GM18519 (cell line): ENCODE measurements around the gene PER1.

ENCODE experiments used
- ATAC-seq: cut with Tn5 transposase; IDR thresholded peaks from one replicate; pipeline ENCODE4 v1.9.1; 2021; ENCODE audit warnings: mild to moderate bottlenecking, moderate library complexity; ENCODE audit not compliant: unreplicated experiment, low FRiP score

PER1 gene

DNA sequence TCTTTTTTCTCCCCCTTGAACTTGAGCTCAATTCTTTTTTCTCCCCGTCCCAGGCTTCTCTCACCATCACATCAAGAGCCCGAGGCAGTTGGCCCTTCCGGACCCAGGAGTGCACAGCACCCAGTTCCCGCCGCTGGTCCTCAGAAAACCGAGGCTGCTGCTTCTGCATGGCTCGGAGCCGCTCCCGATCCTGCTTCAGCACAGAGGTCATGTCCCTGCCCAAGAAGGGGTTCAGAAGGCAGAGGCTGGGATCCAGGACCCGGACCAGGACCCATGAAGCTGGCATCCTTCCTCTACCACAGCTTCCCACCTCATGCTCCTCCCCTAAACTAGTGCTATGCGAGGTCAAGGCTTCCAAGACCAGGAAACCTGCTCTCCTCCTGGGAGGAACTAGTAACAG is 10.5 kb downstream of the PER1 start:
- ATAC-seq: no peak

- ATAC-seq: no peak
Measured at GRCh38 chr17:8141045-8141444, 11.2 kb downstream of the PER1 start.

- no peak for ATAC-seq
Measured at GRCh38 chr17:8140065-8141029, 11.9 kb downstream of the PER1 start.

DNA sequence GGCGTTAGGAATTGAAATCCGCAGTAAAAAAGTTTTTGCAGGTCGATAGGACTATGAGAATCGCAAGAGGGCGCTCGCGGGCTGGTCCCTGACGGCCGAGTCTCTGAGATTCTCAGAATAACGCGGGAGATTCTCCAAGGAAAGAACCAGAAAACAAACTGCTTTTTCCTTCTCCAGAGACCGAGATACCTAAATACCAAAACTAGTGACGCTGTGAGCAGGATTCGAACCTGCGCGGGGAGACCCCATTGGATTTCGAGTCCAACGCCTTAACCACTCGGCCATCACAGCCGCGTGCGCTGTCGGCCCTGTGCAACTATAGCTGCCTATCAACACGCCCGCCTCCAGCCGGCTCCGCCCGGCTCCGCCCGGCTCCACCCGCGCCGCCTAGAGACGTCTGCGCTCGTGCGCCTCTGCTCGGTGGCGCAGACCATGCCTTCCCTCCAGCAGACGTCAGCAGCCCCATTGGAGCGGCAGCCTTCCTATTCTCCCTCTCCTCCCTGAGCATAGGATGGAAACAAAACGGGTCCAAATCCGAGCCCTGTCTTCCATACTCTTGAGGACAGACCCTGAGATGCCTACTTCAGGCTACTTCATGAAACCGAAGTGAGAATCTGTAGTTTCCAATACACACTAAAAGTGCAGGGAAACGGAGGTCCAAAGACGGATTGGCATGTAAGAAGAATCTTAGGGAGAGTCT is 13.4 kb downstream of the PER1 start:
- peak; percentile 58 for ATAC-seq

DNA sequence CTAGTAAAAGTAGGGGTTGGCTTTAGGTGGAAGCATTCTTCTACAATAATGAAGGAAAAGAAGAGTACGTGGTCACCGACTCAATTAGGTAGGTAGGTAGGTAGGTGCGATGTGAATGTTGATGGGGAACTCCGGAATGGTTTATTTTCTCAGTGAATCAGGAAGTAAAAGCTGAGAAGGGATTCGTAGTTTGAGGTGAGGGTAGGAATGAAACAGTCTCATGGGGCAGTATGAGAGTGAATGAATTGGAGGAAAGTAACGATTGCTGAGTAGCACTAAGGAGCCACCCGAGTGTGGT is 13.9 kb downstream of the PER1 start:
- no peak for ATAC-seq

DNA sequence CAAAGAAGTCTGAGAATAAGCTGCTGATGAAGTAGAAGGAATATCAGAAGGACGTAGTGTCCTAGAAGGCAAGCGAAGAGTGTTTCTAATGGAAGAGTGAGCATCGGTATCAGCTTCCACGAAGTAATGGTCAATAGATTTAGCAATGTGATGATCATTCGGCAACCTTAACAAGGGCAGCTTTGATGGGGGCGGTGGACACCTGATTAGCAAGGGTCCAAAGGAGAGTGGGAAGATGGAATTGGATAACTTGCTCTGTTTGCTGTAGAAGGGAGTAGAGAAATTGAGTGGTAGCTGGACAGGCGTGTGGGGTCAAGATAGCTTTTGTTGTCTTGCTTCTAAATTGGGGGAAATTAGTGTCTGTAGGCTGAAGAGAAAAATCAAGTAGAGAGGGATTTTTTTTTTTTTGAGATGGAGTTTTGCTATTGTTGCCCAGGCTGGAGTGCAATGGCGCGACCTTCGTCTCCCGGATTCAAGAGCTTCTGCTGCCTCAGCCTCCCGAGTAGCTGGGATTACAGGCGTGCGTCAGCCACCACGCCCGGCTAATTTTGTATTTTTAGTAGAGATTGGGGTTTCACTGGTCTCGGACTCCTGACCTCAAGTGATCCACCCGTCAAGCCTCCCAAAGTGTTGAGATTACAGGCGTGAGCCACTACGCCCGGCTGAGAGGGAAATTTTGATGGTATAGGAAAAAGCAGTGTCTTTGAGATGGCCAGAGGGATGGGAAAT is 14.4 kb downstream of the PER1 start:
- no peak for ATAC-seq

DNA sequence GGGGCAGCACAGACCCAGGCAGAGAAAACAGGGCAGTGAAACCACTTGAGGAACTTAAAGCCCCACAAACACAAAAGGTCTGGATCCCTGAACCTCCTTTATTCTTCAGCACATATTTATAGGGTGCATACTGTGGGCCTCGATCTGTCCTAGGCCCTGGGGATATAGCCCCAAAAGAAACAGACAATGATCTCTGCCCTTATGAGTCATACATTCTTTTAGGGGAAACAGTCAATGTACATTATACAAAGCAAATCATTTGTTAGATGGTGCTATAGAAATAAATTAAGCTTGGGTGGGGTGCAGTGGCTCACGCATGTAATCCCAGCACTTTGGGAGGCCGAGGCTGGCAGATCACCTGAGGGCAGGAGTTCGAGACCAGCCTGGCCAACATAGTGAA is 18.3 kb downstream of the PER1 start:
- no peak for ATAC-seq

- no peak for ATAC-seq
Measured at GRCh38 chr17:8133399-8133798, 18.8 kb downstream of the PER1 start.

DNA sequence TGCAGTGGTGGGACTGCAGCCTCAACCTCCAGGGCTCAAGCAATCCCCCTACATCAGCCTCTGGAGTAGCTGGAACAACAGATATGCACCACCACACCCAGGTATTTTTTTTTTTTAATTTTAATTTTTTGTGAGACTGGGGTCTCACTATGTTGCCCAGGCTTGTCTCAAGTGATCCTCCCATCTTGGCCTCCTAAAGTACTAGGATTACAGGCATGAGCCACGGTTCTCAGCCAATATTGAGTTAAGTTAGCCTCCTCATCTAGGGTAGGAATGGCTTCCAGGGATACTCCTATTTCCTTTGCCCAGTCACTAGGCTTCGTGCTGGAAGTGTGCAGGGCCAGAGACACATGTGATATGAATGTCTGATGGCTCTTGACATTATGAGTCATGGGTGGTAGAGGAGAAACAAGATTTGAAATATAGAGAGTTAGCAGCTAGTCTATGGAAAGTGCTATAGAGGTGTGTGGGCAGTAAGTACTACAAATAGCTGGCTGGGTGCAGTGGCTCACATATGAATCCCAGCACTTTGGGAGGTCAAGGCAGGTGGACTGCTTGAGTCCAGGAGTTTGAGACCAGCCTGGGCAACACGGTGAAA is 20.3 kb downstream of the PER1 start:
- no peak for ATAC-seq

GRCh38 chr17:8128125-8128784 is 23.9 kb downstream of the PER1 start:
- no peak for ATAC-seq

DNA sequence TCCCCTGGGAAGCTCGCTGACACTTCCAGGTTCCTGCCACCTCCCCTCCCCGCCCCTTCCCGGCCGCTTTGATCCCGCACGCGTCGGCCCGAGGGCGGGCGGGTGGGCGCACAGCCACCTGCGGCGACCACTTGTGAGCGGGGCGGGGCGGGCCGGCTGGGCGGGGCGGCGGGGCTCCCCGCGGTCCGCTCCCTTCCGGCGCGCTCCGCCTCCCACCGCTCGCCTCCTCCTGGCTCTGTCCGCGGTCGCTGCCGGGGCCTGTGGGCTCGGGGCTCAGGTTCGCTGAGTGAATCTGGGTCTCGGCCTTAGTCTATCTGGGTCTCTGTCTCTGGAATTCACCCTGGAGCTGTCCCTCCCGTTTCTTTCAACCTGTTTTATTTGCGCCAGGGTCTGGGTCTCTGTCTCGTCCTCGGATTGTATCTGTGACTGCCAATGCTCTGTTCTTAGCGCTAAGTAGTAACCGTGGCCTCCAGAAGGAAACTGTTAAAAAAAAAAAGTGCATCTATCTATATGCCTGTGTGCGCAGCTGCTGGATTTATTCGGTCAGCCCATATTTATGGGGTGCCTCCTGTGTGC is 25.6 kb downstream of the PER1 start:
- no peak for ATAC-seq

DNA sequence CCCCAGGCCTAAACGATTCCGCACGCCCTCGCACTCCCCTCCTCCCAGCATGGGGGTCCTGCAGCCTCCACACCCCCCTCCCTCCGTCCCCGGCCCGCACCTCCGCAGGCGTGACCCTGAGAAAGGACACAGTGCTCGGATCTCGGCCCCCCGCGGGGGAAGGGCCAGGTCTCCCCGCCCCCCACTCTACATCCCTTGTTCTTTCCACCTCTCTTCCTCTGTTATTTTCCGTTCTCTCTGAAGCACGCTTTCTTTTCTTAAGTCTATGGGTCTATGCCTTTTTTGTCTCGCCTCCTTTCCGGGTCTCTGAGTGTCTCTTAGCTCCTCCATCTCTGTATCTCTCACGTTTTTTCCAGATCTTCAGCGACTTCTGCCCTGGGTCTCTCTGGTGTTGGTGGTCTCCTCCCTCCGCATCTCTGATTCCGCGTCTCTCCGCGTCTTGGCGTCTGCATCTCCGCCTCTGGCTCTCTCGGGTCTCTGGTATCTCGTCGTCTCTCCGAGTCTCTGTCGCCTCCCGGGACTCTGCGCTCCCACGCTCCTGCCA is 26.2 kb downstream of the PER1 start:
- no peak for ATAC-seq

GRCh38 chr17:8125154-8125946 is 26.9 kb downstream of the PER1 start:
- no peak for ATAC-seq

DNA sequence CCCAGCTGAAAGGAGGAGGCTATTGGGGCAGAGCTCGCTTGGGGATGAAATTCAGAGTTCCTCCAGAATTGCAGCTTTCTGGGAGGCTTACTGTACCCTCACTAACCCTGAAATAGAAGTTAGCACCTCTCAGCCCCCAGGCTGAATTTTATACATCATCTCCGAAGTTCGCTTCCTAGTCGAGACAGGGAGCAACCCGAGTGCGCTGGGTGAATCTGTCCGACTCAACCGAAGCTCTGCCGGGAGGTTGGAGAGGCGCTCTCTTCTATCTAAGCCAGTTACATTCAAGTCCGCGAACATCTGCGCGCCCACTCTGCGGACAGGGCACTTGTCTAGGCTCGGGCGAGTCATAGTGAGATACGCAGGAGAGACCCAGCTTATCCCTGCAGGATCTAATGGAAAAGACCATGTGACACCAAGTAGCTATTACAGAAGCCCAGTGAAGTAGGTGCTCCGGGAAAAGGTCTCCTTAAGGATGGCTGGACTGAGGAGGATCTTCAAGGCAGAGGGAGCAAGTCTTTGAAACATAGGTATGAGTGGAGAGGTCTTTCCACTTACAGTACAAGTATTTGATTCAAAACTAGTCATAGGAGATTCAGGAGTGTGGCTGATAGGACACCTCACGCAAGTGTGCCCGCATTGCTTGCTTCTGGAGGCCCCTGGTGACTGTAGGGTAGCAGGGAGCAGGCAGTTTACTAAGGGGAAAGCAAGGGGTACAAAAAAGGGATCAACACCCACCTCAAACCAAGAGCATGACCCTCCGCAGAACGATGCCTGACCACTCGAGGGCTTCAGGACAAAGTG is 27.7 kb downstream of the PER1 start:
- no peak for ATAC-seq

- ATAC-seq: no peak
Measured at GRCh38 chr17:8123695-8124349, 28.4 kb downstream of the PER1 start, which contains the start of gene HES7. Gene HES7 (minus strand): TSS chr17:8124106. CDS start chr17:8124084, 22 bp downstream.

GRCh38 chr17:8122924-8123694 is 29.1 kb downstream of the PER1 start:
- no peak for ATAC-seq

- no peak for ATAC-seq
Measured at GRCh38 chr17:8122422-8122923, 29.7 kb downstream of the PER1 start.
